NCI-H1436 (cell line): ENCODE results near the gene ADCY10.
"Not testable (repeated sequence)": the region's sequence is repeated elsewhere in the genome, so short reads cannot be mapped to it uniquely, and the experiment has no call there.

Experiments used
- DNase-seq: peaks from one replicate; lab custom pipeline; 2025; lab: John Stamatoyannopoulos, UW

ADCY10 gene

GRCh38 chr1:167881069-167881468, 32.9 kb downstream of the ADCY10 start:
- no peak for DNase-seq

DNA sequence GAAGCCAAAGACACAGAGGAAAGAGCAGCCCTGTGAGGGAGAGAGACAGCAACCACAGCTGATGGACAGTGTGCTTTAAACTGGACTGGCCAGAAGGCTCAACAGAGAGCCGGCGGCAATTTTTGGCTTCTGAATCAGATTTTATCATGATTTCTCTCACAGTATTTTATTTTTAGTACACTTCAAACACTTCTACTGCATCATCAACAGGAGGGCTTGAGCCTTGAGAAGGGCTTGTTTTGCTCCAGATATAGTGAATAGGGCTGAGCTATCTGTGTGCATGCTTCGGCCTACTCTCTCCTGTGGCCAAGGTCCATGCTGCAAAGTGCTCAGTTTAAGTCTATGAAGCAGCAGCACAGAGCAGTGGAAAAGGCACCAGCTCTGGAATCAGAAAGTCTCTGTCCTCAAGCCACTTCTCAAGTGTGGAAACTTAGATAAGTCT, 33.3 kb downstream of the ADCY10 start:
- no peak for DNase-seq

DNA sequence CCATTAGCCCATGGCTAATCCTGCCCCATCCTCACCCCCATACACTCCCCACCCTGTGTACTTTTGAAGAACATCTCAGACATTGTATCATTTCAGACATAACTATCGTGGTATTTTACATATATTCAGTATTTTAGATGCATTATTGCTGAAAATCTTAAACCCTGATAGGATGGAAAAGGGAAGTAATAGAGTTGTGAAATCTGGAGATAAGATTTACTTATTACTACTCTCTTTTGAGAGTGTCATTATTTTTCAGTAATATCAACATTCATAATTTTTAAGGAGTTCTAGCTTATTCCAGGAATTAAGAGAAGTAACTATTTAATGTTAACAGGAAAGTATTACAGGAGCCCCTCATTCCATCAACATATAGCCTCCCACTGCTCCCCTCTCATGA, 34.4 kb downstream of the ADCY10 start:
- no peak for DNase-seq

- no peak for DNase-seq
Measured at GRCh38 chr1:167878372-167879160, 35.4 kb downstream of the ADCY10 start.

DNA sequence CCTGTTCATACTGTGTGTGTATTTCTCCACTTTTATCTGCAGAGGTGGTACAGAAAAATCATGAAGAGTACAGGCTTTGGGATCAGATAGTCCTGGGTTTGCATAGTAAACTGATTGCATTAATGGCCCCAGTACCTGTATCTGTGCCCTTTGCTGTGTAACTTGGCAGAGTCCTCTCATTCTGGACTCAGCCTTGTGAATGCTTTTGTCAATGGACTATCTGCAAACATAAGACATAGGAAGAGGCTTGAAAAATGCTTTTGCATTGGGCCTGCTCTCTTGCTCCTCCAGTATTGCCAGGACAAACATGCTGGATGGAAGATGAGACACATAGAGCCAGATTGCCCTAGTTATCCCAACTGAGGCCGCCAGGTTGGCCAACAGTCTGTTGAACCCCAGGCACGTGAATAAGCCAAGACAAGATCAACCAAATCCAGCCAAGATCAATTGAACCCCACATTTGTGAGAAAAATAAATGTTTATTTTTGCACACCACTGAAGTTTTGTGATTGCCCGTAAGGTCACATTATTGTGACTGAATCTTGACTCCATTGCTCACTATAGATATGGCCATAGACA, 37.2 kb downstream of the ADCY10 start:
- DNase-seq, result no peak

GRCh38 chr1:167871331-167871730, 42.6 kb downstream of the ADCY10 start:
- DNase-seq, result no peak

DNA sequence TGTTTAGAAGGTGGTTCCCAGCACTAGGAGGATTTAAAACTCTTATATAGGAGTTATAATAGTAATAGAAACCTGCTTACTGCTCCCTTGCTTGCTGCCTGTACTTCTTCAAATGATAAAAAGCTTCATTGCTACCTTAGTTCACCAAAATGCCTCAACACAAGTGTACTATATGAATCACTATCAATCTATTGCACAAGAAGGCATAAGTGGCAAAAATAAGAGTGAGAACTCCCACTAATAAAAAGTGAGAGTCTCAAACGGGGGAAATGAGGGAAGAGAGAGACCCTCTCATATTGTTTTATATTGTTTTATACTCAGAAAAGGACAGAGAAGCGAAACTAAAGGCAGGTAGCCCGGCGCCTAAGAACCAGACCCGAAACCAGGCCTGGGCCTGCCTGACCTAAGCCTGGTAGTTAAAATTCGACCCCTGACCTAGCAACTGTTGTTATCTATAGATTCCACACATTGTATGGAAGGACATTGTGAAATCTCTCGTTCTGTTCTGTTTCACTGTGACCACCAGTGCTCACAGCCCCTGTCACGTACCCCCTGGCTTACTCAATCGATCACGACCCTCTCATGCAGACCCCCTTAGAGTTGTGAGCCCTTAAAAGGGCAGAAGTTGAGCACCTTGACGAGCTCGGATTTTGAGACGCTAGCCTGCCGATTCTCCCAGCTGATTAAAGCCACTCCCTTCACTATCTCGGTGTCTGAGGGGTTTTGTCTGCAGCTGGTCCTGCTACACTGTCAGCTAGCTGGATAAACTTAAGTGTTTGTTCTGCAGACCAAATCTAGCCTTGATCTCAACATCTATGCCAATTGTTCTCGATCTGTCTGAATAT, 44.6 kb downstream of the ADCY10 start:
- not testable (repeated sequence) for DNase-seq

DNA sequence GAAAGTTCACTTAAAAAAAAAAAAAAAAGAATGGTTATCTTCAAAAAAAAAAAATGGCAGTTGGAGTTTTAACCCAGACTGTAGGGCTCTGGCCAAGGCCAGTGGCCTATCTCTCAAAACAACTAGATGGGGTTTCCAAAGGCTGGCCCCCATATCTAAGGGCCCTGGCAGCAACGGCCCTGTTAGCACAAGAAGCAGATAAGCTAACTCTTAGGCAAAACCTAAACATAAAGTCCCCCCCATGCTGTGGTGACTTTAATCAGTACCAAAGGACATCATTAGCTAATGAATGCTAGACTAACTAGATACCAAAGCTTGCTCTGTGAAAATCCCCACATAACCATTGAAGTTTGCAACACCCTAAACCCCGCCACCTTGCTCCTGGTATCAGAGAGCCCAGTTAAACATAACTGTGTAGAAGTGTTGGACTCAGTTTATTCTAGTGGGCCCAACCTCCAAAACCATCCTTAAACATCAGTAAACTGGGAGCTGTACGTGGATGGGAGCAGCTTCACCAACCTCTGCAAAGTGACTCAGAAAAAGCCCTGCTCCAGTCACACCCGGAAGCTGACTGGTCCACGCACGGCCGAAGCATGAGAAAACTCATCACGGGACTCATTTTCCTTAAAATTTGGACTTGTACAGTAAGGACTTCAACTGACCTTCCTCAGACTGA, 47.1 kb downstream of the ADCY10 start:
- not testable (repeated sequence) for DNase-seq

- not testable (repeated sequence) for DNase-seq
Measured at GRCh38 chr1:167866326-167866725, 47.6 kb downstream of the ADCY10 start.

GRCh38 chr1:167865804-167866308, 48.1 kb downstream of the ADCY10 start:
- not testable (repeated sequence) for DNase-seq

DNA sequence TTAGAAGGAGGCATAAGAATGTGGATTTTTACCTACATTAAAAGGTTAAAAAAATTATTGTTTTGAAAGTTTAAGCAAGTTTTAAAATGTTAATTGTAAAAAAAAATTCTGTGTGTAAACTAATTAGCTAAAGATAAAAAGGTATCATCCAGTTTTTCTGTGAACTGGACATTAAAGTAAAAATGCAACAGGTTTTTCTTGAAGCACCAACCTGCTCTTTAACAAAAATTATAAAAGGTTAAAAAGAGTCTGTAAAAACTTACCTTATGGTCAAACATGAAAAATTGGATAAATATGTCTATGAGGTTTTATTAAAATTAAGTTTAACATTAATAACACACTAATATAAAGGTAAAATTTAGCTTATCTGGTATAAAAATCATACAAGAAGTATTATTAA, 48.7 kb downstream of the ADCY10 start:
- not testable (repeated sequence) for DNase-seq

- no peak for DNase-seq
Measured at GRCh38 chr1:167864392-167865032, 49.4 kb downstream of the ADCY10 start.

GRCh38 chr1:167863921-167864279, 50.0 kb downstream of the ADCY10 start:
- no peak for DNase-seq

DNA sequence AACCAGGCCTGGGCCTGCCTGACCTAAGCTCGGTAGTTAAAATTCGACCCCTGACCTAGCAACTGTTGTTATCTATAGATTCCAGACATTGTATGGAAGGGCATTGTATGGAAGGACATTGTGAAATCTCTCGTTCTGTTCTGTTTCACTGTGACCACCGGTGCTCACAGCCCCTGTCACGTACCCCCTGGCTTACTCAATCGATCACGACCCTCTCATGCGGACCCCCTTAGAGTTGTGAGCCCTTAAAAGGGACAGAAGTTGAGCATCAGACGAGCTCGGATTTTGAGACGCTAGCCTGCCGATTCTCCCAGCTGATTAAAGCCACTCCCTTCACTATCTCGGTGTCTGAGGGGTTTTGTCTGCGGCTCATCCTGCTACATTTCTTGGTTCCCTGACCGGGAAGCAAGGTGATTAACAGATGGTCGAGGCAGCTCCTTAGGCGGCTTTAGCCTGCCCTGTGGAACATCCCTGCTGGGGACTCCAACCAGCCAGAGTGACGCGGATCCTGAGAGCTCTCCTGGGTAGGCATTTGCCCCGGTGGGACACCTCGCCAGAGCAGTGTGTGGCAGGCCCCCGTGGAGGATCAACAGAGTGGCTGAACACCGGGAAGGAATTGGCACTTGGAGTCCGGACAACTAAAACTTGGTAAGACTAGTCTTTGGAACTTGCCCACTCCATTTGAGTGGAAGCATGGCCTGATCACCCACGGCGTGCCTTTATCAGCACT, 50.6 kb downstream of the ADCY10 start:
- DNase-seq, result not testable (repeated sequence)

DNA sequence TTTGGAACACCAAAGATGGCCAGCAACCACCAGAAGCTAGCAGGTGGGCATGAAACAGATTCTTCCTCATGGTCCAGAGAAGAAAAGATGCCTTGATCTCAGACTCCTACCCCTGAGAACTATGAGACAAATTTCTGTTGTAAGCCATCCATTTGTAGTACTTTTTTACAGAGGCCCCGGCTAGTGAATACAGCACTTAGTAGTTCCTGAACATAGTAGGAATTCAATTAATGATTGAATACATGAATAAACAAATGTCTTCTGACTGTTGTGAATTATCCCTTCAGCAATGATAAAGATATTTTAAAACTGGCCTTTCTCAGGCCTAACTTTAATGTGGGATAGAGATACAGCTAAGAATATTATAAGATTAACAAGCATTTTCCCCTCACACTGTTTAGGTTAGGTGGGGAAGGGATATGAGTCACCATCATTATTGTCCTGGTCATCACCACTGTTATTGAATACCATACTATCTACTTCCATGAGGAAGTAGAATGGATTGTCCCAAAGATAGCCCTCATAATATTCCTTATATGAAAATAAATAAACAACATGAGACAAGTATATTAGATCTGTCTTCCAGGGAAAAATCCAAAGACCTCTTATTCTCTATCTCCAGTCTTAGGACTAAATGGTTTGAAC, 51.4 kb downstream of the ADCY10 start:
- DNase-seq, result no peak

GRCh38 chr1:167861664-167862381, 52.1 kb downstream of the ADCY10 start:
- no peak for DNase-seq

DNA sequence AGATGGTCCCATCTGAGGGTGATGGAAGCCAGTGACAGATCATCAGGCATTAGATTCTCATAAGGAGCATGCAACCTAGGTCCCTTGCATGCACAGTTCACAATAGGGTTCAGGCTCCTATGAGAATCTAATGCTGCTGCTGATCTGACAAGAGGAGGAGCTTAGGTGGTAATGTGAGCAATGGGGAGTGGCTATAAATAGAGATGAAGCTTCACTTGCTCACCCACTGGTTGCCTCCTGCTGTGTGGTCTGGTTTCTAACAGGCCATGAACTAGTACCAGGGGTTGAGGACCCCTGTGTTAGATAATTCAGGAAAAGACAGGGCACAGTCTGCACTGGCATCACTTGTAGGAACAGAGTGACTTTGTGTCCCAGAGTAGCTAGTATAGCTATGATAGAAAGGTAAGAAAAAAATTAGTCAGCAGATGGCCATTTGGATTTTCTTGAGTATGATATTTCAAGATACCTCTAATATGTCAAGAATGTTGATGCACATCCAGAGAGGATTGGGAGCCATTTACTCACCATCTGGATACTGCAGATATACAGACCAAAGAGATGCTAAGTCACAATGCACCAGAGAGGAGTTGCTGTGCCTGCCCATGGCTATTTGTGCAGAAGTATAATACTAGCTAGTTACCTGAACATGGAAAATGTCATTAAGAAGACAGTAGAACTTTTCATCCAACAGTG, 53.6 kb downstream of the ADCY10 start:
- DNase-seq, result no peak

- DNase-seq, result no peak
Measured at GRCh38 chr1:167856711-167857418, 57.1 kb downstream of the ADCY10 start.
